ENCODE results near the gene KIF19.

DNA sequence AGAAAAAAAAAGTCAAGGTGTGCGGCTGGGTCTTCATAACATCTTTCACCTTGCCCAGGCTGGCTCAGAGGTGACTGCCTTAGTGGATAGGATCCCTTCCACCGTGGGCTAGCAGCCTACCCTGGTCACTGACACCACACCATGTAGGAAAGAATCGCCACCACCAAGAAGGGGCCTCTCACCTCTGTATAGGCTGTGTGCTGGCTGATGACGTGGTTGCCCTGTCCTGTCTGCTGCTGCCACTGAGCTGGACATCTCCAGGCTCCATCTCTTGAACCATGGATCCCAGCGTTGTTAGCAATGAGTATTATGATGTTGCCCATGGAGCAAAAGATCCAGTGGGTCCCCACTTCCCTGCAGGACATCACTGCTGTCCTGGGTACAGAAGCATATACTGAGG is 41.2 kb downstream of the KIF19 start, which contains the start of gene GPR142:
- TF ChIP-seq, protein P1, sequence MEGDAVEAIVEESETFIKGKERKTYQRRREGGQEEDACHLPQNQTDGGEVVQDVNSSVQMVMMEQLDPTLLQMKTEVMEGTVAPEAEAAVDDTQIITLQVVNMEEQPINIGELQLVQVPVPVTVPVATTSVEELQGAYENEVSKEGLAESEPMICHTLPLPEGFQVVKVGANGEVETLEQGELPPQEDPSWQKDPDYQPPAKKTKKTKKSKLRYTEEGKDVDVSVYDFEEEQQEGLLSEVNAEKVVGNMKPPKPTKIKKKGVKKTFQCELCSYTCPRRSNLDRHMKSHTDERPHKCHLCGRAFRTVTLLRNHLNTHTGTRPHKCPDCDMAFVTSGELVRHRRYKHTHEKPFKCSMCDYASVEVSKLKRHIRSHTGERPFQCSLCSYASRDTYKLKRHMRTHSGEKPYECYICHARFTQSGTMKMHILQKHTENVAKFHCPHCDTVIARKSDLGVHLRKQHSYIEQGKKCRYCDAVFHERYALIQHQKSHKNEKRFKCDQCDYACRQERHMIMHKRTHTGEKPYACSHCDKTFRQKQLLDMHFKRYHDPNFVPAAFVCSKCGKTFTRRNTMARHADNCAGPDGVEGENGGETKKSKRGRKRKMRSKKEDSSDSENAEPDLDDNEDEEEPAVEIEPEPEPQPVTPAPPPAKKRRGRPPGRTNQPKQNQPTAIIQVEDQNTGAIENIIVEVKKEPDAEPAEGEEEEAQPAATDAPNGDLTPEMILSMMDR (IDR thresholded peaks at IDR 0.05) = no peak
- no peak for TF ChIP-seq POLR2A (IDR thresholded peaks at IDR 0.05)
